ENCODE measurements around the gene H2BW2.

H2BW2 gene

GRCh38 chrX:104084063-104084462, 44.3 kb downstream of the H2BW2 start:
- H3K9me3 Mint-ChIP-seq = no peaks in the 10 kb centered on the region
- H3K4me3 Mint-ChIP-seq = no peak overlapping the region
- H3K36me3 Mint-ChIP-seq = no peaks in the 10 kb centered on the region
- H3K27ac Mint-ChIP-seq = no peak overlapping the region
- ATAC-seq (ENCODE audit: low read depth) (no peak), DNase-seq (ENCODE audit: low spot score in 2 of 2) (no peak)
- H3K27me3 Mint-ChIP-seq = peaks cover 2% of the 10 kb centered on the region
- H3K4me1 Mint-ChIP-seq = no peaks in the 10 kb centered on the region

DNA sequence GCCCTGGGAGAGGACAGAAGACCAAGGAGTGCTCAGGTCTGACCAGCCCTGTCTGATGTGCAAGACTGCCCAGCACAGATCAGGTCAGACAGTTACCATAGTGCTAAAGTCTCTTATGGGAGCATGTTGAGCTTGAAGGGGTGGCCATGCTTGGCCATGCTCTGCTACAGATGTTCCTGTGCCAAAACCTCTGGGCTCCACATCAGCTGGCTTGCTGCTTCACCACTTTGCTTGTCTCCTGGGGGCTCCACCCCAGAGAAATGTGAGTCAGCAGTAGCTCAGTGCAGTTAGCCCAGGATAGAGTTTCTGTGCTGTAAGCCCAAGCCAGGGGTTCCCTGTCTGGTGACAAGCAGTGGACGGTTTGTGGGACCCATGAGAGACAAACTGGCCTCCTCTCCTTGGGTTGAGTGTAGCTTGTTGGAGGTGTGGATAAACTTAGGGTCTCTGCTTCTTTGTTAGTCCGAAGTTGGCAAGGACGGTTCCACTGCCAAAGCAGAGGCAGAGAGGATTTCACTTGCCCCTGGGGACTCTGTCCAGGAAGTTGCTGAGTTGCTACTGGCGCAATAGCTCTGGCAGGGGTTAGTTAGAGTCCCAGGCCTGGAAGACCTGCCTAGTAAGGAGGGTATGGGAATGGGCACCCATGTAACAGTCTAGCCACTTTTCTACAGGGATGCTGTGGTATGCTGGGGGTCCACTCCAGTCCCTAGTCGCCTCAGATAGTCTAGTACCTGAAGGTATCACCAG, 45.0 kb downstream of the H2BW2 start:
- no peak overlapping the region for H3K4me3 Mint-ChIP-seq
- H3K9me3 Mint-ChIP-seq = no peaks in the 10 kb centered on the region
- ATAC-seq (ENCODE audit: low read depth) (no peak), DNase-seq (ENCODE audit: low spot score in 2 of 2) (no peak)
- H3K27ac Mint-ChIP-seq = no peak overlapping the region
- peaks cover 2% of the 10 kb centered on the region for H3K27me3 Mint-ChIP-seq
- no peaks in the 10 kb centered on the region for H3K36me3 Mint-ChIP-seq
- no peaks in the 10 kb centered on the region for H3K4me1 Mint-ChIP-seq

DNA sequence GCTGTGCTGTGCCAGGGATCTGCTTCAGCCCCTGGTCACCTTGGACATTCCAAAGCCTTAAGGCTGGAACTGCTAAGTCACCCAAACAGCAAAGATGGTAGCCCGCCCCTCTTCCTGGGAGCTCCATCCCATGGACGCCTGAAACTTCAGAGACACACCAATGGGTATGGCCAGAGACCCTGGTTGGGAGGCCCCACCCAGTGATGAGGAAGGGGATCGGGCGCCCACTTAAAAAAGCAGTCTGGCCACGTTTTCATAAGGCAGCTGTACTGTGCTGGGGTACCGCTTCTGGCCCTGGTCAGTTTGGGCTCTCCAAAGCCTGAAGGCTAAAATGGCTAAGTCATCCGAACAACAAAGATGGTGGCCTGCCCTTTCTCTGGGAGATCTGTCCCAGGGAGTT, 45.7 kb downstream of the H2BW2 start:
- H3K4me3 Mint-ChIP-seq = no peak overlapping the region
- H3K27me3 Mint-ChIP-seq = peaks cover 2% of the 10 kb centered on the region
- H3K4me1 Mint-ChIP-seq = no peaks in the 10 kb centered on the region
- no peaks in the 10 kb centered on the region for H3K9me3 Mint-ChIP-seq
- no peaks in the 10 kb centered on the region for H3K36me3 Mint-ChIP-seq
- ATAC-seq (ENCODE audit: low read depth) = no peak
- no peak for DNase-seq (ENCODE audit: low spot score in 2 of 2)
- no peak overlapping the region for H3K27ac Mint-ChIP-seq

- no peaks in the 10 kb centered on the region for H3K36me3 Mint-ChIP-seq
- no peaks in the 10 kb centered on the region for H3K4me1 Mint-ChIP-seq
- H3K27me3 Mint-ChIP-seq = peaks cover 2% of the 10 kb centered on the region
- DNase-seq (ENCODE audit: low spot score in 2 of 2) = no peak
- no peak overlapping the region for H3K27ac Mint-ChIP-seq
- no peak overlapping the region for H3K4me3 Mint-ChIP-seq
- H3K9me3 Mint-ChIP-seq = no peaks in the 10 kb centered on the region
- no peak for ATAC-seq (ENCODE audit: low read depth)
These were observed 46.2 kb downstream of the H2BW2 start for GRCh38 chrX:104085919-104086318.
